ENCODE measurements around the gene SFTA2.

The SFTA2 gene

GRCh38 chr6:30931969-30932645 lies at the start of gene SFTA2:
Gene SFTA2 (minus strand): TSS chr6:30932170. CDS start chr6:30932096, 74 bp downstream.
- no peak for ATAC-seq
- no peak for TF ChIP-seq ESRRG (CRISPR knock-in tag; IDR thresholded peaks at IDR 0.05)
- no peak for TF ChIP-seq CREB5 (CRISPR knock-in tag; IDR thresholded peaks at IDR 0.05; ENCODE audit: low read depth)
- no peak for TF ChIP-seq TOX (CRISPR knock-in tag; IDR thresholded peaks at IDR 0.05; ENCODE audit: borderline replicate concordance)
- no peak for TF ChIP-seq RARB (CRISPR knock-in tag; IDR thresholded peaks at IDR 0.05)
- no peak for TF ChIP-seq ZFP30 (CRISPR knock-in tag; IDR thresholded peaks at IDR 0.05)
- no peak for TF ChIP-seq ZNF565 (CRISPR knock-in tag; conservative IDR thresholded peaks at IDR 0.05; ENCODE audit: low read depth)
- no peak for TF ChIP-seq BACH2 (CRISPR knock-in tag; IDR thresholded peaks at IDR 0.05; ENCODE audit: borderline replicate concordance)
- TF ChIP-seq CSDC2 (CRISPR knock-in tag; IDR thresholded peaks at IDR 0.05) = no peak
- TF ChIP-seq OSR1 (CRISPR knock-in tag; IDR thresholded peaks at IDR 0.05) = no peak

- ATAC-seq = no peak
Measured at GRCh38 chr6:30979690-30980089, 47.7 kb upstream of the SFTA2 start.

GRCh38 chr6:30979141-30979540 lies 47.2 kb upstream of the SFTA2 start:
- no peak for TF ChIP-seq ZNF565 (CRISPR knock-in tag; conservative IDR thresholded peaks at IDR 0.05; ENCODE audit: low read depth)
- no peak for TF ChIP-seq BACH2 (CRISPR knock-in tag; IDR thresholded peaks at IDR 0.05; ENCODE audit: borderline replicate concordance)
- no peak for TF ChIP-seq ESRRG (CRISPR knock-in tag; IDR thresholded peaks at IDR 0.05)
- no peak for TF ChIP-seq TOX (CRISPR knock-in tag; IDR thresholded peaks at IDR 0.05; ENCODE audit: borderline replicate concordance)
- TF ChIP-seq SNAI2 (CRISPR knock-in tag; IDR thresholded peaks at IDR 0.05) = no peak
- no peak for TF ChIP-seq CREB5 (CRISPR knock-in tag; IDR thresholded peaks at IDR 0.05; ENCODE audit: low read depth)
- no peak for TF ChIP-seq ZFP3 (CRISPR knock-in tag; IDR thresholded peaks at IDR 0.05)
- TF ChIP-seq ARNTL (CRISPR knock-in tag; IDR thresholded peaks at IDR 0.05; ENCODE audit: borderline replicate concordance, low read depth) = no peak
- TF ChIP-seq GLIS3 (CRISPR knock-in tag; IDR thresholded peaks at IDR 0.05) = no peak
- no peak for TF ChIP-seq PATZ1 (CRISPR knock-in tag; IDR thresholded peaks at IDR 0.05; ENCODE audit: borderline replicate concordance)
- TF ChIP-seq ZNF8 (CRISPR knock-in tag; IDR thresholded peaks at IDR 0.05) = no peak
- no peak for TF ChIP-seq RARB (CRISPR knock-in tag; IDR thresholded peaks at IDR 0.05)
- no peak for TF ChIP-seq CSDC2 (CRISPR knock-in tag; IDR thresholded peaks at IDR 0.05)
- TF ChIP-seq TSHZ2 (CRISPR knock-in tag; IDR thresholded peaks at IDR 0.05) = no peak
- TF ChIP-seq ISL1 (CRISPR knock-in tag; IDR thresholded peaks at IDR 0.05) = no peak
- no peak for TF ChIP-seq ZNF70 (CRISPR knock-in tag; IDR thresholded peaks at IDR 0.05)

More at GRCh38 chr6:30979690-30980089, 47.7 kb upstream of the SFTA2 start:
- no peak for TF ChIP-seq BACH2 (CRISPR knock-in tag; IDR thresholded peaks at IDR 0.05; ENCODE audit: borderline replicate concordance)
- no peak for TF ChIP-seq ZNF70 (CRISPR knock-in tag; IDR thresholded peaks at IDR 0.05)
- TF ChIP-seq ZNF8 (CRISPR knock-in tag; IDR thresholded peaks at IDR 0.05) = no peak
- no peak for TF ChIP-seq CSDC2 (CRISPR knock-in tag; IDR thresholded peaks at IDR 0.05)
- no peak for TF ChIP-seq PPARA (CRISPR knock-in tag; IDR thresholded peaks at IDR 0.05; ENCODE audit: borderline replicate concordance)
- TF ChIP-seq ZFP30 (CRISPR knock-in tag; IDR thresholded peaks at IDR 0.05) = no peak
- no peak for TF ChIP-seq SNAI2 (CRISPR knock-in tag; IDR thresholded peaks at IDR 0.05)
- TF ChIP-seq ZC3H10 (CRISPR knock-in tag; IDR thresholded peaks at IDR 0.05) = no peak
- TF ChIP-seq ZNF565 (CRISPR knock-in tag; conservative IDR thresholded peaks at IDR 0.05; ENCODE audit: low read depth) = no peak
- no peak for TF ChIP-seq TCF4 (CRISPR knock-in tag; IDR thresholded peaks at IDR 0.05; ENCODE audit: borderline replicate concordance)
- no peak for TF ChIP-seq TOX (CRISPR knock-in tag; IDR thresholded peaks at IDR 0.05; ENCODE audit: borderline replicate concordance)
- TF ChIP-seq ZFP3 (CRISPR knock-in tag; IDR thresholded peaks at IDR 0.05) = no peak

More at GRCh38 chr6:30979141-30979540, 47.2 kb upstream of the SFTA2 start:
- no peak for ATAC-seq

Measured in SK-N-SH treated with all-trans-retinoic acid at 6 μM for 48 hours (cell line).